ENCODE results near the gene RTN4R.

GRCh38 chr22:20268279-20269012 is at the start of gene RTN4R:
- TF ChIP-seq CTCF (IDR thresholded peaks at IDR 0.05) (peak; percentile 35 to 93 (median 57)), POLR2A (IDR thresholded peaks at IDR 0.05) (no peak)
